Left cardiac atrium (tissue), 4 donors: ENCODE measurements around the gene GPR17. TPM values are rescaled to one million over a fixed set of nuclear protein-coding genes. Genes with fewer than 3 reads are reported as not detected.

Source experiments
- ATAC-seq, 2 donors: fragments of 200-7000 bp; cut with Tn5 transposase; one replicate each; pipeline ENCODE4 v1.9.1; 2020; ENCODE audit warnings: mild to moderate bottlenecking in 2 of 2, moderate library complexity in 2 of 2
- DNase-seq: peaks from one replicate; pipeline ENCODE4 v3.0.0-alpha.2; 2020
- intact Hi-C, 2 donors: fragments of 100-400 bp; cut with DNase I; formaldehyde crosslinking; loops; one replicate each; pipeline versions ENCODE4 v1.14.1 to v1.15.1; 2022 to 2023
- total RNA-seq, 2 donors: library from RNA; stranded (reverse); fragmentation: NEBNext Ultra II Directional; extraction: Animal tissue kit (Norgen Biotek cat#: 25700); gene quantifications; one replicate each; pipeline ENCODE4 v1.2.1, GENCODE V29; 2021
- donor health status: DM: no; HTN: yes; CAD: no.
- donor health status: DM: no; HTN: yes; CAD: no; lungs with severe emphysema.
- donor health status: DM: yes; HTN: yes; CAD: no.
- donor health status: Dilated cardiomyopathy.

Gene GPR17
- total RNA-seq, 2 donors from 2014 or later, result 0.24 TPM; not detected in 1

DNA sequence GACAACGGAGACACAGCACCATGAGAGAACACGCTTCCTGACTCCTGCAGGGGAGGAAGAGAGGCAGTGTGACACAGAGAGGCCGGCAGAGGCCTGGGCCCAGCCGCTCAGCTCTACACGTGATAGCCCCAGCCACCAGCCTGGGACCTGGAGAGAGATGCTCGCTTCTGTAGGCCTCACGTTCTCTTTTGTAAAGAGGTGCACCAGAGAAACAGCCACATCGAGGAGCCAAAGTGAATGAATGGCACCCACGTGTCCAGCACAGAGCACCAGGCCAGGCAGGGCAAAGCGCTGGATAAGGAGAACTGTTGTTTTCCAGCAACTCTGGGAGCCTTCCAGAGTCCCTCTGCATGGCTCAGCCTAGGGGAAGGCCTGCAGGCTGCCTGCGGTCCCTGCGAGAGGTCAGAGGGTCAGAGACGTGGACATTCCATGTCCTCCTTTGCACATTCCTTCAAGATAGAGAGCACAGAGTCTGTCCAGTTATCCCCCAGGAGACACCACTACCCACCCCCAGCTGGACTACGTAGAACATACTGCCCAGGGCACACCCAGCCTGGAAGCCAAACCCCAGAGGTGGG is 15.2 kb downstream of the GPR17 start:
- intact Hi-C loops, result no loop called here
- ATAC-seq (peak in 1 of 2 donors; percentile 3), DNase-seq (no peak)

GRCh38 chr2:127661949-127662510 is 16.1 kb downstream of the GPR17 start:
- ATAC-seq (peak; percentile 9 to 25), DNase-seq (peak; percentile 76)
- intact Hi-C loops, result no loop called here

GRCh38 chr2:127662937-127663565 is 17.1 kb downstream of the GPR17 start:
- ATAC-seq (peak in 1 of 2 donors; percentile 11), DNase-seq (no peak)
- intact Hi-C loops, result no loop called here

- intact Hi-C loops, result no loop called here
- no peak for ATAC-seq
- no peak for DNase-seq
Measured at GRCh38 chr2:127663566-127664064, 17.7 kb downstream of the GPR17 start.

GRCh38 chr2:127664065-127664894 is 18.3 kb downstream of the GPR17 start:
- intact Hi-C loops, result no loop called here
- DNase-seq (no peak), ATAC-seq (peak; percentile 34 to 46)

DNA sequence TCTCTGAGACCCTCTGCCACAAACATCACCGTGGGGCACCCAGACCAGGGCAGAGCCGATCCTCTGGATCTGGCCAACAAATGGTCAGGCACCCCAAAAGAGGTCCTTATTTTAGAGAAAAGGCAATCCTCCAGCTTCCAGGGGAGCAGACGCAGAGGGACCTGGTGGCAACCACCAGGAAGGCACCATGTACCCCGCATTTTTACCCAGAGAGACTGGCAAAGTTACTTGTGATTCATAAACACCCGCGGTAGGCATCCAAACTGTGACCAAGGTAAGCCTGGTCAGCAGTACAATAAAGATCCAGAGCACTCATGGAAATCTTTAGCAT is 18.9 kb downstream of the GPR17 start:
- DNase-seq (no peak), ATAC-seq (no peak)
- intact Hi-C loops, result no loop called here

DNA sequence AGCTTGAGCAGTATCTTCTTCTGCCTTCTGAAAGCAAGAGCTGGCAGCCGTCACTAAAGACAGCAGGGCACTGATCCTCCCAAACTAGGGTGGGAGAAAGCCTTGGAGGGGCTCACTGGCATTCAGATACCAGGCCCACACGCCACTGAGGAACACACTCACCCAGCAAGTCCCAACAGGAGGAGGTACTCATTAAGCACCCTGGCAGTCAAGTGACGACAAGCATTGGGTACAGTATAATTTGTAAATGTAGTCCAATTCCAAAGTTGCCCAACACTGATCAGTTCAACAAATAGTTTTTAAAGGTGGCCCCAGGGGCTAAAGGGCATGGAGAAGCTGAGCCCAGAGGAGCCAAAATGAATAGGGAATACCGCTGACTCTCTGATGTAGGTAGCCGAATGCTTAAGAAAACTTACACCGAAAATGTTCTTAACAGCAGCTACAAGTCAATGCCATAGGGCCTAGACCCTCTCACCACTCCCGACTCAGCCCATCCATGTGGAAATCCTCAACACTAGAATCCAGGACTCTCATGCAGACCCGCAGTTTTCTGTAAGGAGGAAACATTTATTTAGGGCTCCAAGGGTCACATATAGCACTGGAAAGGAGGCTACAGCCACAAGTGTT is 19.4 kb downstream of the GPR17 start:
- ATAC-seq, result no peak
- intact Hi-C loops, result no loop called here
- DNase-seq, result no peak

GRCh38 chr2:127669056-127669455 is 23.1 kb downstream of the GPR17 start:
- DNase-seq, result no peak
- no peak for ATAC-seq
- intact Hi-C loops, result no loop called here

GRCh38 chr2:127670055-127670956 is 24.4 kb downstream of the GPR17 start:
- intact Hi-C loops, result no loop called here
- DNase-seq (no peak), ATAC-seq (no peak)

DNA sequence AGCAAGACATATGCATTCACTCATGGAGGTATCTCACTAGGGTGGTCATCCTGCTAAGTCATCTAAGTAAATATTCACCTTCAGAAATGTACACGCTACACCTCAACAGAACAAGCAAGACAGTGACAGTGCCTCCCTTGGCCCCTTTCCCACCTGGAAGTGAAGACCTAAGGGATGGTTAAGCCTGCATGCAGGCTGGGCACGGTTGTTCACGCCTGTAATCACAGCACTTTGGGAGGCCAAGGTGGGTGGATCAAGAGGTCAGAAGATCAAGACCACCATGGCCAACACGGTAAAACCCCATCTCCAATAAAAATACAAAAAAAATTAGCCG is 25.0 kb downstream of the GPR17 start:
- no peak for DNase-seq
- no peak for ATAC-seq
- intact Hi-C loops, result no loop called here

DNA sequence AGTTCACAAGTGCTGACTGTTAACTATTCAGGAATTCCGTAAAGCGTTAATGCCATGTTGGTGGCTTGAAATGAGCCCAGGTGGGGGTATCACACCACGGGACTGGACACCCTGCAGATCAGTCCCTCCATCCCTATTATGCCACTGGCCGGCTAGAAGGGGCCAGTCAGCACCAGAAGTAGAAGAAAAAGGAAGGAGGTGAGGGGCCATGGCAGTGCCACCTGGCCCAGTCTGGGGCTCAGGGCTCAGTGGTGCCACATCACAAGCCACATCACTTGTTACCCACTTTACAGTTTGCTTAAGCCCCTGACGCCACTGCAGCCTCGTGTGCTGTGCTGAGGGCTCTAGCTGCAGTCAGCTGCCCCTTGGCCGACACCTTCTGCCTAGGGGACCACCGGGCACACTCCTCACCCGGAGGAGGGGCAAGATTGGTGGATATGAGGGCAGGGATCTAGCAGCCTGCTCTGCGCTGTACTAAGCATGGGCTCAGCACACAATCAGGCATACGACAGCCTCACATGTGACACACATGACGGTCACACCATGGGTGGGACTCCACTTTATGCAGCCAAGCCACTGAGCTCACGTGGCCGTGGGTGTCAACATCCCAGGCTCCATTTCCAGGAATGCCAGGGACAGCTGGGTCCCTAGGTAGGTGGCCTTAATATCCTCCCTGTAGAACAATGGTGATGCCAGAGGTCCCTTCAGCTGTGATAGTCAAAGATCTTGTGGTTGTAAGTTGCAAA is 25.8 kb downstream of the GPR17 start:
- DNase-seq (no peak), ATAC-seq (no peak)
- intact Hi-C loops, result no loop called here

DNA sequence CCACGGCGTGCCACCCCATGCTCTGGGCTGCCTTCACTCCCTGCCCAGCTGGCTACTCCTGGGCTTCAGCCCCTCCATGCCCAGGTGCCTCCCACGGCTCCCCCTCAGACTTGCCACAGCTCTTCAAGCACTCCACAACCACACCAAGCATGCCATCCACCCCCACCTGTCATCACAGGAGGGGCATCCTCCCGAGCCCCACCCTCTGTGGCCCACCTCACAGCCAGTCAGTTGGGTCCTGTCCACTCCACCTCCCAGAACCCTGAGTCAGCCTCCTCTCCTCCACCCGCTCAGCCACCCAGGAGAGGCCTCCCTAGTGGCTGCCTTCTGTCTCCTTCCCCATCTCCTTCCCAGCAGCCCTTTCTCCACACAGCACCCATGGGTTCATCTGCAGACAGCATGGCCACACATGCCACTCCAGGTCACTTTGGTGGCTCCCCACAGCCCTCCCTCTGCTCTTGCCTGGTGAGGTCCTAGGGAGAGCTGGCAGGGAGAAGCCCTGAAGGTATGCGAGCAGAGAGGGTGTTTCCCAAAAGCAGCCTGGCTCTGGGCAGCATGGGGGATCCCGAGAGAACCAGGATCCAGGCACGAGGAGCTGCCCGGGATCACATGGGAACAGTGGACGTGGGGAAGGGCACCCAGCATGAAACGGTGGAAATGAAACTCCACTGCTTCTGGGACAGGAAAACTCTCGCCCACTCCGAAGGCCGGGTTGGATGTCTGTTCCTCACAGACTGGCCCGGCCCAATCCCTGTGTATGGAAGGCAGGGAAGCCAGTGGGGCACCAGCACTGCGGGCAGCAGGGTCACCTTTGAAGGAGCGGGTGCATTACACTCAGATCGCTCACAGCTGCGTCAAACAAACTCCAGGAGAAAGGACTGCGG is 26.6 kb downstream of the GPR17 start:
- DNase-seq (no peak), ATAC-seq (peak; percentile 1 to 4)
- intact Hi-C loops, result no loop called here

- intact Hi-C loops, result no loop called here
- ATAC-seq (peak in 1 of 2 donors; percentile 14), DNase-seq (peak; percentile 40)
Measured at GRCh38 chr2:127673291-127674069, 27.5 kb downstream of the GPR17 start.

DNA sequence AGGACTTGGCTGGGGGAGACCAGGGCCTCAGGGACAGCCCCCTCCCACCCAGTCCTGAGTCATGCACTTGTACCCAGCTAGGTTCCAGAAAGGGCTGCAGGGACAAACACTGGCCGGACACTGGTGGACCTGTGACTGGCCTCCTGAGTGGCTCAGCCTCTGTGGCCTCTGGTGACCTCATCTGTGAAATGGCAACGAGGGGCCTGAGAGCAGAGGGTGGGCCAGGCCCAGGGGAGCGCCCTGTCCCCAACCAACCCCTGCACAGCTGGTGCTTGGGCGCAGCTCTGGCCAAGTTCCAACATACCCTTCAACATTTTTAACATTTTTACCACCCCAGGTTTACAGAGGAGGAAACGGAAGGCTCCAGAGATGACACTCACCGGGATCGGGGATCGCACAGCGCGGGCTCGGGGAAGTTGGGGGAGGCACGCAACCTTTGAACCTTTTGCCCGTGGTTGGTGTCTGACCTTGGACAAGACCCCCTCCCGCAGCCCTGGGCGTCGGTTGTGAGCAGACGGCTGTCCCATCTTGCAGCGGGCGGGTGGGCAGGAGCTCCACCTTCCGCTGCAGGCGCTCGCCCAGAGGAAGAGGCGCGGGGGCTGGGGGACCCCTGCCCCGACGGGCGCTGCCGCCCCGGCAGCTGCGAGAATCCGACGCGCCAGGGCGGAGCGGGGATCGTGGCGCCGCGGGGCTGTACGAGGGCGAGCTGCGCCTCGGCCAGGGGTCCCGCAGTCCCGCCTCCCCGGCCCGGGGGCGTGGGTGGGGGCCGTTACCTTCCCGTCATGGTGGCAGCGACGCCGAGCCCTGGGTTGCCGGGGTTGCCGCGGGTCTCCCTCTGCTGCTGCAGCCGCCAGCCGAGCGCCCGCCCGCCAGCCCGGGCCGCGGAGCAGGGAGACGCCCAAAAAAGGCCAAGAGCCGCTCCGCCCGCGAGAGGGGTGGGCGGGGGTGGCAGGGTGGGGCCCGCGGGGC is 28.6 kb downstream of the GPR17 start:
- peak; percentile 64 for DNase-seq
- ATAC-seq, result peak; percentile 62 to 67
- intact Hi-C loops, result no loop called here
